Heart left ventricle (tissue), 13 donors: ENCODE results near the gene C14orf119.

ENCODE experiments used
- CTCF ChIP-seq, 12 donors: fragments of 200-600 bp; sonication (generic) in 4 of 12; IDR thresholded peaks; one replicate each; pipeline versions ENCODE4 v1.5.0 to v1.8.0; 2018 to 2022; ENCODE audit warnings: antibody characterized with exemption in 12 of 12, mild to moderate bottlenecking in 5 of 12
- POLR2A ChIP-seq, 2 donors: fragments of 450-650 bp; IDR thresholded peaks; one replicate each; pipeline ENCODE4 v1.6.1; 2017; ENCODE audit warnings: antibody characterized with exemption in 2 of 2, mild to moderate bottlenecking in 2 of 2, moderate library complexity in 2 of 2
- donor health status: ischemic (EF 13 %, LVEDD 7.1; RV severe dilation, severe dysfunction).
- donor health status: DM: no; HTN: yes; CAD: no.
- donor health status: DM: no; HTN: no; CAD: no.
- donor health status: ischemic (EF 25% LVEDD 6.9; RV normal size, moderate dysfunction).
- donor health status: ischemic (EF 25% LVEDD 5.7; RV mildly dilated, moderate dysfunction).
- donor health status: ischemic (EF 35%, LVEDD 5.7; RV mildly dilated, moderate dysfunction).
- donor health status: nonischemic (EF 11% LVEDD 7.7; RV severe dilation, severe dysfunction).
- donor health status: DM: yes; HTN: yes; CAD: no.
- donor health status: PGD.
- donor health status: ischemic (EF 29% LVEDD 5.4; RV normal size, mild dysfunction).
- donor health status: nonischemic (EF 23%, LVEDD 6.1; RV moderate dilation, normal function).

DNA sequence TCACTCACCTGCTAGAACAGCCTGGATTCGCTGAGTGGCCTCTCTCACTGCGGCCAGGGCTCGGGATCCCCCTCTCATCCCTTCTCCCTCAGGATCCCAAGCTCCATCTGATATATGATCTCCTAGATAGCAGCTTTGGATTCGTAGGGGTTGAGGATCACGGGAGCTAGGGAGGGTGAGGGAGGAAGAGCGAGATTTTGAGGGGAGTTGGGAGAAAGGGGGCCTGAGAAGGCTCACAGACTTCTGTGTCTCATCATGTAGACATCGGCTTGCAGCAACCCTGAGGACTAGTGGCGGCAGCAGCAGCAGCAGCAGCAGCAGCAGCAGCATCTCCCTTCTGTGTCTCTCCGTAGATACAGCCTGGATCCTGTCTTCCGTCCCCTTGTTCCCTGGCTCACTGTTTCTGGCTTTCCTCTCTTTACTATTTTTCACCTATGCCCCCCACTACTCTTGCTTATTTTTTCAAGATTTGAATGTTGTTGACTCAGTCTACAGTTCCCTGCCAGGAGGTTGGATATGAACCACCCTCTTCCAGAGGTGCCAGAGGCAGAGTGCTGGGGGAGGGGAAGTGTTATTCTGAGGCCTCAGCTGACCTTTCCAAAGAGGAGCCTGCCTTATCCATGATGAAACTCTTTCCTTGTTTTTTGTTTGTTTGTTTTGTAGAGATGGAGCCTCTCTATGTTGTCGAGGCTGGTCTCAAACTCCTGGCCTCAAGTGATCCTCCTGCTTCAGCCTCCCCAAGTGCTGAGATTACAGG lies 9.5 kb downstream of the C14orf119 start, which contains the start of gene CIROP:
- TF ChIP-seq CTCF (IDR thresholded peaks at IDR 0.05) (no peak), POLR2A (IDR thresholded peaks at IDR 0.05) (no peak)
